GM12875 (cell line): ENCODE measurements around the gene NPR3.
"Not testable (repeated sequence)": the region's sequence is repeated elsewhere in the genome, so short reads cannot be mapped to it uniquely, and the experiment has no call there.

ENCODE experiments used
- H3K4me3 ChIP-seq: one replicate; pipeline ENCODE4 v1.5.1; 2011; ENCODE audit warnings: low read depth, low read length, control low read depth
- TF ChIP-seq, protein P1 (sequence below): IDR thresholded peaks from 2 replicates; pipeline ENCODE4 v1.5.1; 2011; ENCODE audit warnings: low read depth, mild to moderate bottlenecking, control low read depth, inconsistent platforms, low read length, moderate library complexity, borderline replicate concordance; ENCODE audit not compliant: insufficient read depth

The NPR3 gene

DNA sequence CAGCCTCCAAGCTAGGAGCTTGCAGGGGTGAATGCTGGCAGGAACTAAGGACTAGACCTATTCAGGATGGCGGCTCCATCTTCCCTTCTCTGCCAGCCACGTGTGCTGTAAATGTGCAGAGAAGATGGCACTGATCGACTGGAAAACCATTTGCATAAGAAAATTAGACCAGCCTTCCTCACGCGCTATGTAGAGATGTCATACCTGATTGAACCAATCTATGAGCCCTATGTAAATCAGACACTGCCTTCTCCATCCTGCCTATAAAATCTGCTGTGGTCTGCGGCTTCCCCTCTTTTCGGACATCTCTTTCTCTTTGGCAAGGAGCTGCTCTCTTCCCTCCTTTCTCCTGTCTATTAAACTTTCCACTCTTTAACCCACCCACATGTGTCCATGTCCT lies 91.6 kb downstream of the NPR3 start:
- no peak overlapping the region for H3K4me3 ChIP-seq
- TF ChIP-seq, protein P1, sequence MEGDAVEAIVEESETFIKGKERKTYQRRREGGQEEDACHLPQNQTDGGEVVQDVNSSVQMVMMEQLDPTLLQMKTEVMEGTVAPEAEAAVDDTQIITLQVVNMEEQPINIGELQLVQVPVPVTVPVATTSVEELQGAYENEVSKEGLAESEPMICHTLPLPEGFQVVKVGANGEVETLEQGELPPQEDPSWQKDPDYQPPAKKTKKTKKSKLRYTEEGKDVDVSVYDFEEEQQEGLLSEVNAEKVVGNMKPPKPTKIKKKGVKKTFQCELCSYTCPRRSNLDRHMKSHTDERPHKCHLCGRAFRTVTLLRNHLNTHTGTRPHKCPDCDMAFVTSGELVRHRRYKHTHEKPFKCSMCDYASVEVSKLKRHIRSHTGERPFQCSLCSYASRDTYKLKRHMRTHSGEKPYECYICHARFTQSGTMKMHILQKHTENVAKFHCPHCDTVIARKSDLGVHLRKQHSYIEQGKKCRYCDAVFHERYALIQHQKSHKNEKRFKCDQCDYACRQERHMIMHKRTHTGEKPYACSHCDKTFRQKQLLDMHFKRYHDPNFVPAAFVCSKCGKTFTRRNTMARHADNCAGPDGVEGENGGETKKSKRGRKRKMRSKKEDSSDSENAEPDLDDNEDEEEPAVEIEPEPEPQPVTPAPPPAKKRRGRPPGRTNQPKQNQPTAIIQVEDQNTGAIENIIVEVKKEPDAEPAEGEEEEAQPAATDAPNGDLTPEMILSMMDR, result no peak

DNA sequence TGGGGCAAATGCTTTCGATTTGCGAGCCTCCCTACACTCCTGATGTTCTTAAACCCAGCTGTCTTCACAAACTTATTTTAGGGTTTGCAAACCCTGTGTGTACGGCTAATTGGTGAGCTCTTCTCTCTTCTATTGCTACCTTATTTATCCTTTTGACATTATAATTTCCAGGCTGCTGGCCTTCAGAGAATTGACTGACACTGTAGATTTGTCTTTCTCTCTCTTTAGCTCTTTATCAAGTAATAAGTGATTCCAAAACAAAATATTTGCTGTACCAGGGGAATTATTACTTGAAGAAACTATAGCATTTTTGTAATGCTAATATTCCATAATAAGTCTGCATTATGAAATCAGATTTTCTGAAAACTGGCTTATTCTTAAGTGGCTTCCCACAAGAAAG lies 92.5 kb downstream of the NPR3 start:
- TF ChIP-seq, protein P1, result no peak
- no peak overlapping the region for H3K4me3 ChIP-seq

DNA sequence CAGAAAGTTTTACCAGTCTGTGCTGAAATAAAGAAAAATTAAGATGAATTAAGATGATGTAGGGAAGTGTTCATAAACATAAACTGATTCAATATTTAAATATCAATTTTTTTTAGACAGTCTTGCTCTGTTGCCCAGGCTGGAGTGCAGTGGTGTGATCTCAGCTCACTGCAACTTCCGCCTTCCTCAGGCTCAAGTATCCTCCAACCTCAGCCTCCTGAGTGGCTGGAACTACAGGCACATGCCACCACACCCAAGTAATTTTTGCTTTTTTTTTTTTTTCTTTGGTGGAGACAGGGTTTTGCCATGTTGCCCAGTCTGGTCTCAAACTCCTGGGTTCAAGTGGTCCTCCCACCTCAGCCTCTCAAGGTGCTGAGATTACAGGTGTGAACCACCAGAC lies 94.3 kb downstream of the NPR3 start:
- H3K4me3 ChIP-seq, result not testable (repeated sequence)

DNA sequence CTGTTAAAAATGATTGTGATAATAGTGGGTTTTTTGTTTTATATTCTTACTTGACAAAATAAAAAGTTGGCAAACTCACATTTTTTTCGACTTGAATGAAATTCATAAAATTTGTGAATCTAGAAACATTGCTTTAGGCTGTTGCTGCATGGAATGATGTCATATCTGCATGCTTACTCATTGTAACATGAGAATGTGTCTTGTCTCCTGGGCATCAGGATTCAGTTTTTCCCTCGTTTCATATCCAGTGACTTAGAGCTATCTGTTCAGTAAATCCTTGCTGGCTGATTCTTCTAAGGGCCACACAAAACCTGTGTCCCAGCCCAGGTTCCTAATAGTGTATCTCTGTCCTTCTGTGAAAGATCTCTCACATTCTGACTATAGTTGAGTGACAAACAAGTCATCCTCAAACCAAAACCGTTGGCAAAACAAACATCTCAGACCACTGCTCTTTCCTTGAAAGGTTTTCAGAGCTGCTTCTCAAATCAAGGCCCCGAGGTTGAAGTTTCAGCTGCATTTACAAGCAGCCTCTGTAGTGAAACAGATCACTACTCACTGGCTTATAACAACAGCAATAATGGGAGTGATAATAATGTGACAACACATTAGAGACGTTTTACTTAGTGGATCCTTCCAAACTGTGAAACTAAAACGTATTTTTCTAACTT lies 95.0 kb downstream of the NPR3 start:
- no peak overlapping the region for H3K4me3 ChIP-seq
- TF ChIP-seq, protein P1, result no peak

DNA sequence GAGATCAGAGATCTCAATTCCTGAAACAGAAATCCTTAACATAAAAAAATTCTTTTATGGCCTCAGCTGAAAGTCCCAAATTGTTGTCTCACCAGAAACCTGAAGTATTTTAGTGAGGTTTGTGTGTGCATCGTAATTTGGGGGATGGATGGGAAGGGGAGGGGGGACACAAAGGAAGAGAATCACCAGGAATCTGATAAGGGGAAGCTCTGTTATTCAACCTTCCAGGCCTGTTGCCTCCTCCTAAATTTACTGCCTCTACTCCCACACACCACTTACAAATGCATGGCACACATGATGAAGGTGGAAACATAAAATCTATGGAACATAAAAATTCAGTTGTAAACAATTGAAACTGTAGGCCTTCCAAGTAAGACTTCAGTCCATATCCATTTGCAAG lies 97.7 kb downstream of the NPR3 start:
- no peak overlapping the region for H3K4me3 ChIP-seq

DNA sequence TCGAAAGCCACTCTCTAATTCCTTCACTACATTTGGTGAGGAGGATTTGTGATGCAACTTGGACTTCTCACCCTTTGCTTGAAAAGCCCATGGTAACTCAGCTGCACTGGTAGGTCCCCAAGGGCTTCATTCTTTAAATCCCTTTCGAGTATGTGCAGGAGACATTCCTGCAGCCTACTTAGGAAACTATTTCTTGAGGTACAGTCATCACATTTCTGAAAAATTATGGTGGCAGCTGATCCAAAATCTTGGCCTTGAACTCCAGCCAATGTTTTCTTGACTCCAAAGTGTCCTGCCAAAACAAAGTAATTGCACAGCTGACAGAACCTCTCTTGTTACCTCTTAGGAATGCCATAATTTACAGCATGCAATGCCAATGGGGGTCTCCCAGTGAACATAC lies 99.7 kb downstream of the NPR3 start:
- no peak overlapping the region for H3K4me3 ChIP-seq
- TF ChIP-seq, protein P1, result no peak

More for the DNA sequence above, 97.7 kb downstream of the NPR3 start:
- TF ChIP-seq, protein P1, result no peak

DNA sequence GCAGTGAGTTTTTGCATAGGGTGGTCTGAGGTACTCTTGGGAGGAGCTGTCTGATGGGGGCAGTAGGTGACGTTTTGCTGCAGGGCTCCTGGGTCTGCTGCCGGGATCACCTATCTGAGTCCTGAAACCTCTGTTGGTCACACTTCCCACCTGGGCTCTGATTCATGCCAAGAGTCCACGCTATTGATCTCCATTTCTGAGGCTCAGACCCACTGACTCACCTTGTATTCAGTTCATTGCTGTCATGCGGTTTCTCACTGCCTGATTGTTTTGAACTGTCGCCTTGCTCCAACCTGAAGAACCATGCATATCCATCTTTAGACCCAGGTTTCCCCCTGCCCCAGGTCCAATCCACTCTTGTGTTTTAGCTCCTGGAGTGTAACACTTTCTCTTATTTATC lies 101.3 kb downstream of the NPR3 start:
- H3K4me3 ChIP-seq, result no peak overlapping the region
- TF ChIP-seq, protein P1, result no peak
